ENCODE measurements around the gene NXNL1. TPM values are rescaled to one million over a fixed set of nuclear protein-coding genes. Genes with fewer than 3 reads are reported as not detected.

Gene NXNL1
- total and polyA plus RNA-seq, 2 of the 8 experiments (the other 6 are each of a cell fraction or from before 2014, with no cell fraction given) = not detected

DNA sequence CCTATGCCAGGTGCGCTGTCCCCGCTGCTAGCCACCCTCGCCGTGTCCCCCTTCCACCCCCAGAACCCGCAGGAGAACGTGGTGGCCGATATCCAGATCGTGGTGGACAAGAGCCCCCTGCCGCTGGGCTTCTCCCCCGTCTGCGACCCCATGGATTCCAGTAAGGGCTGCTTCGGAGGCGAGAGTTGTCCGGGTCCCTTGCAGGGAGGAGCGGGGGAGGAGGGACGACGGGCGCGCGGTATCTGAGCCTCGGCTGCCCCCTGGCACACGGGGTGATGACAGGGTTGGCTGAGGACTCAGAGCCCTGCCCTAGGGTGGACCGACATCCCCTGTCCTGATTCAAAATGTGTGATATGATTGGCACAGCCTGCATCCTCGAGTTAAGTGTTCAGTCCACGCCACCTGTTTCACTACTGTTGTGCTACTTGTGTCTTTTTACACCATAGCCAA lies 40.2 kb downstream of the NXNL1 start:
- H3K4ac ChIP-seq (replicated peaks; ENCODE audit: insufficient read length, low read depth, low read length) = peak overlapping the region; percentile 85
- H3K79me1 ChIP-seq (ENCODE audit: low read depth, low read length) = no peaks in the 10 kb centered on the region
- ChIA-PET POLR2A (ENCODE audit: partially characterized antibody) (interaction anchor here (1.0 to 1.6 kb wide), 7 partner anchors 8 to 85 kb away, joined by 3 to 6 read pairs (median 3); no protein-coding TSS in a partner anchor), CTCF (ENCODE audit: partially characterized antibody) (interaction anchor here (0.8 to 1.8 kb wide), 4 partner anchors 10 to 31 kb away, joined by 3 to 13 read pairs (median 6); no protein-coding TSS in a partner anchor)
- peak overlapping the region; percentile 88; the same call in 1 of the 2 replicates for H2AFZ ChIP-seq (ENCODE audit: low read length)
- no peaks in the 10 kb centered on the region for H3K36me3 ChIP-seq (ENCODE audit: control insufficient read depth in 2 of 4, insufficient read depth in 4 of 4, low read length in 3 of 4)
- no peak overlapping the region; the same call in 1 of the 2 replicates for H2BK12ac ChIP-seq (ENCODE audit: low read depth, low read length)
- peak overlapping the region; percentile 46 for H4K5ac ChIP-seq (ENCODE audit: insufficient read length, low read depth, low read length)
- H3K9me3 ChIP-seq (ENCODE audit: insufficient read depth in 2 of 2, low read depth in 1 of 2, low read length in 1 of 2) = no peaks in the 10 kb centered on the region
- DNase-seq (ENCODE audit: low read depth in 1 of 2, low spot score in 2 of 2) (peak in 1 of 2 experiments; percentile 70), FAIRE-seq (no peak)
- H2BK15ac ChIP-seq (ENCODE audit: low read length) = peak overlapping the region; percentile 61
- peaks cover 12% of the 10 kb centered on the region for H3K23me2 ChIP-seq (ENCODE audit: low read depth, low read length)
- H4K20me1 ChIP-seq (replicated peaks in 1 of 2; ENCODE audit: control insufficient read depth in 1 of 2, insufficient read depth in 2 of 2, low read length in 2 of 2) = peaks cover 0 to 4% of the 10 kb centered on the region in 2 experiments
- peak overlapping the region; percentile 4; the same call in 1 of the 2 replicates for H3K18ac ChIP-seq (ENCODE audit: extremely low read depth, low read length)
- H3K56ac ChIP-seq (replicated peaks; ENCODE audit: insufficient read length, low read depth, low read length) = peak overlapping the region; percentile 46
- no peak overlapping the region for H2BK120ac ChIP-seq (replicated peaks; ENCODE audit: low read depth, low read length)
- H3K4me3 ChIP-seq (ENCODE audit: extremely low read depth in 1 of 4, insufficient read depth in 2 of 4, low read depth in 3 of 4, low read length in 4 of 4) = peak overlapping the region; percentile 57 to 88 (median 78)
- peak overlapping the region; percentile 75; the same call in 1 of the 2 replicates for H4K8ac ChIP-seq (ENCODE audit: extremely low read depth, insufficient read depth, low read length)
- peaks cover 3 to 17% (median 9%) of the 10 kb centered on the region in 4 experiments for H3K4me1 ChIP-seq (replicated peaks in 1 of 4; ENCODE audit: control insufficient read depth in 3 of 4, insufficient read depth in 4 of 4, low read length in 3 of 4)
- H3K27ac ChIP-seq (ENCODE audit: low read depth, low read length) = no peak overlapping the region
- H3K9ac ChIP-seq (replicated peaks in 1 of 4; ENCODE audit: extremely low read depth in 1 of 4, low read depth in 3 of 4, low read length in 3 of 4) = peak overlapping the region; percentile 8 to 50 (median 34); a peak in 6 of 7 replicates
- peak overlapping the region; percentile 59 to 76 for H3K4me2 ChIP-seq (ENCODE audit: insufficient read depth in 1 of 2, low read depth in 2 of 2, low read length in 2 of 2)
- 20% methylated on average over 17 of the region's 25 CpGs; no CpG with 5 or more reads in 1 of the 2 experiments for WGBS, 2 experiments (ENCODE audit: extremely low coverage in 1 of 2, insufficient coverage in 1 of 2, insufficient read length in 1 of 2, insufficient replicate concordance in 2 of 2, low coverage in 1 of 2, low lambda C conversion rate in 2 of 2, missing lambda C conversion rate in 1 of 2)
- no peaks in the 10 kb centered on the region for H3K79me2 ChIP-seq (ENCODE audit: control insufficient read depth in 1 of 2, insufficient read depth in 2 of 2, low read length in 2 of 2)
- H3K27me3 ChIP-seq (replicated peaks in 1 of 4; ENCODE audit: control insufficient read depth in 3 of 4, extremely low read depth in 1 of 4, insufficient read depth in 3 of 4, low read length in 3 of 4) = peaks cover 0 to 3% (median 0%) of the 10 kb centered on the region in 4 experiments; a peak in 2 of 7 replicates
- 0 out of 2 replicates have a peak overlapping the region, but pooled peaks have one; percentile 32 for H2AK5ac ChIP-seq (ENCODE audit: low read depth, low read length)
- no peak overlapping the region for H2BK20ac ChIP-seq (ENCODE audit: low read length)
- H2BK5ac ChIP-seq (ENCODE audit: low read depth, low read length) = no peak overlapping the region
- H3K23ac ChIP-seq (ENCODE audit: insufficient read length) = no peak overlapping the region
- H4K91ac ChIP-seq (replicated peaks; ENCODE audit: insufficient read length, low read length) = peak overlapping the region; percentile 91
- peak overlapping the region; percentile 54 for H3K14ac ChIP-seq (ENCODE audit: insufficient read length)
- TF ChIP-seq HDAC6 (IDR thresholded peaks at IDR 0.05; ENCODE audit: low read depth, low read length) (no peak), SAP30 (IDR thresholded peaks at IDR 0.05; ENCODE audit: insufficient read depth, insufficient replicate concordance, low read length) (peak; percentile 36), GABPA (IDR thresholded peaks at IDR 0.05; ENCODE audit: borderline replicate concordance, insufficient read depth, low read length) (no peak), SP4 (IDR thresholded peaks at IDR 0.05; ENCODE audit: low read length) (no peak), TBP (IDR thresholded peaks at IDR 0.05; ENCODE audit: low read depth, low read length) (no peak), RFX5 (IDR thresholded peaks at IDR 0.05; ENCODE audit: borderline replicate concordance, low read depth, low read length) (no peak)

All from H1 (cell line).